Epithelial cell of prostate (primary cell): ENCODE measurements around the gene LIN54.
"Not testable (repeated sequence)": the region's sequence is repeated elsewhere in the genome, so short reads cannot be mapped to it uniquely, and the experiment has no call there.

Source experiments
- DNase-seq: peaks from one replicate; pipeline ENCODE4 v3.0.0-alpha.2; 2011; ENCODE audit warnings: low read depth, low spot score
- H3K27ac ChIP-seq: fragments of 450-650 bp; 2 replicates; pipeline ENCODE4 v1.5.1; 2017; ENCODE audit warnings: mild to moderate bottlenecking

Gene LIN54

DNA sequence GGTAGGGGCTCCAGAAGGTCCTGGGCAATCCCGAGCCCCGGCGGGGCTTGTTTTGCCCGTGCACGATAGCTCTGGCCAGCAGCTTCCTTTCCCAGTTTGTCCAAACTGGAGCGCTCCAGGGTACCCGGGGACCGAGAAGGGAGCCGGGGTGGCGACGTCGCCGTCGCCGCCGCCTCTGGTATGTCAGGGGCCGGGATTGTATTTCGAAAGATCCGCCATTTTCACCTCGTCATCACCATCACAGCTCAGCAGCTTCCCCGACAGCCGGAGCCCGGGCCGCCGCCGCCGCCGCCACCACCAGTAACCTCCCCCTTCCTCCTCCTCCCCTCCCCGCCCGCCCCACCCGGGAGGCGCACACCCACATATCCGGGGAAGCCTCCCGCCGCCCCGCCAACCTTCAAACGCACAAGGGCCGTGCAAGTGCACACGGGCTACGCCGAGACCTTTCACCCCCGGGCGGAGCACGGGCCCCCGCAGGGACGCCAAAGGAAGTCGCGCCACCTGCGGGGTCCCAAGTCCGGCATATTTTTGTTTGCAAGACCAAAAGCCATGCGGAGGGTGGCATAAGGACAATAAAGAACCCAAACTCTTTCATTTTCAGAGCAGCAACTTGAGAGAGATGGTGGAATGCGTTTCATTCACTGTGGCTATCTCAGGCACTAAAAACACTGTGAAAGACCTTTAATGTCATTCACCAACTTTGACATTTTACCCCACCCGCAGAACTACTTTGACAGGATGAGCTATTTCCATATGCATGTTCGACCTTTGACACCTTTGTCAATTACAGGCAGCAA lies at the start of gene LIN54:
TSS of gene LIN54 (minus strand) at position 302 of the 797 bp plus-strand sequence. CDS start 25,979 bp downstream, outside the sequence.
- no peak for DNase-seq
- H3K27ac ChIP-seq, result peak within 1 kb of the TSS; percentile 74

DNA sequence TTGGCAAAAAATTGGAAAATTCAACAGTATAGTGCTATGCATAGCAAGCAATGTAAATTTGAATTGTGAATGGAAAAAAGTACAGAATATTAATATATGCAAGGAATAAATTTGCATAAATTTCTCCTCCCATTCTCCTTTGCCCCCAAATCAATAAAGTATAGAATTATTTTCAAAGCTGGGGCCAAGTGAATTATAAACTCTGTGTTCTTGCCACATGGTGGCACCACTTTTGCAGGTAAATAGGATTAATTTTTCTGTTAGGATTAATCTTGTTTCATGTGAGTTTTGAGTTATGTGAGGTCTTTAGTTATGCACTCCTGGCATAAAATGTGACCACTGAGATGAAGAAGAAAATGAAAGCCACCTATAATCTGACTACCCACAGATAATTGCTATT lies 44.3 kb upstream of the LIN54 start:
- H3K27ac ChIP-seq, result no peak overlapping the region
- no peak for DNase-seq

DNA sequence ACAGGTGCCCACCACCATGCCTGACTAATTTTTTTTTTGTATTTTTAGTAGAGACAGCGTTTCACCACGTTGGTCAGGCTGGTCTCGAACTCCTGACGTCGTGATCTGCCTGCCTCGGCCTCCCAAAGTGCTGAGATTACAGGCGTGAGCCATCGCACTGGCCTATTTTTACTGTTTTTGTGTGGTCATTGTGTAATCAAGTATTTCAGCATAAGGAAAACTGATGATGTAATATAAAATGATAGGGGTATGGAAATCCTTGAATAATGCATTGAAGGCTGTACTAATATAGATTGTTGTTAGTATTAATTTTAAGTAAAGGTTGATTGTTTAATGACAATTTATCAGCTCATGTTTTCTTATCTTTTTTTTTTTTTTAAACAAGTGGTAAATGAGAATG lies 38.2 kb upstream of the LIN54 start:
- DNase-seq, H3K27ac ChIP-seq: not testable (repeated sequence)

DNA sequence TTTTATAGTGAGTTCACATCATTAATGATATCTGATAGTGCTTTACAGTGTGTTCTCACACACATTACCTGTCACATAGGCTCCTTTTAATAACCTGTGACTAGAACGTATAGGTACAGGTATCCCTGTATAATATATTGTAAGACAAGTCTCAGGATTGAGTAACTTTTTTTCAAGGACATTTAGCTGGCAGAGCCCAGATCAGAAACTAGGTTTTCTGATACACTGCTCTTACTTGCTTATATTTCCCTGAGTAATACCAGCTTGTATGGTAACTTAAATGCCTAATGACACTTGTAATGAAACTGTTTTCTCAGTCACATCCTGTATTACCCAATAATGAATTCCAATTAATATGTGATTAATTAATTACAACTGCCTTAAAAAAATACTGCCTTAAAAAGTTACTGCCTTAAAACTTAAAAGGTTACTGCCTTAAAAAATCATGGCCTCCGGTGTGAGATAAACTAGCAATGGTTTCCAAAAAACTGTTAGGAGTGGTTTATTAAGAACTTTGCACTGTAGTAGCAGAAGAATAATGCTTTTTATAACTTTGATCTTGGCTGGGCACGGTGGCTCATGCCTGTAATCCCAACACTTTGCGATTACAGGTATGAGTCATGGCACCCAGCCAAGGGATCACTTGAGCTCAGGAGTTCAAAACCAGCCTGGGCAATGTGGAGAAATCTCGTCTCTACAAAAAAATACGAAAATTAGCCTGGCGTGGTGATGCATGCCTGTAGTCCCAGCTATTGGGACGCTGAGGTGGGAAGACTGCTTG lies 36.3 kb upstream of the LIN54 start:
- no peak for DNase-seq

DNA sequence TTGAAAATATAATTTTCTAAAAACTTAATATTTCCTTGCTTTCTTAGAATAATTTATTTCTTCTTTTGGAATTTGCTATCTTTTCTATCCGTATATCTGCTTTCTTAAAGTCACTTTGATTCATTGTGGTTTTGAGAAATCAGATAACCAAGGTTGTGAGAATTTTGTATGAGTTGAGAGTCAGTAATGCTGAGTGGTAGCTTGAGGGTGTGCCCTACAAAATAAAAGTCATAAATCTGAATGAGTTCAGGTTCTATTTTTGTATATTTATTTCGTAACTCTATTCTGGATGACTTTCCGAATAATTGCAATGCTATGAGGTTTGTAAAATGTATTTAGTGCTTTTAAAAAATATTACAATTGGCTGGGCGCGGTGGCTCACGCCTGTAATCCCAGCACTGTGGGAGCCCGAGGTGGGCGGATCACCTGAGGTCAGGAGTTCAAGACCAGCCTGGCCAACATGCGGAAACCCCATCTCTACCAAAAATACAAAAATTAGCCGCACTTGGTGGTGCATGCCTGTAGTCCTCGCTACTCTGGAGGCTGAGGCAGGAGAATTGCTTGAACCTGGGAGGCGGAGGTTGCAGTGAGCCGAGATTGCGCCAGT lies 33.3 kb upstream of the LIN54 start:
- H3K27ac ChIP-seq, result no peak overlapping the region
- DNase-seq, result no peak

More for the DNA sequence above, 36.3 kb upstream of the LIN54 start:
- H3K27ac ChIP-seq, result peak overlapping the region; percentile 6

DNA sequence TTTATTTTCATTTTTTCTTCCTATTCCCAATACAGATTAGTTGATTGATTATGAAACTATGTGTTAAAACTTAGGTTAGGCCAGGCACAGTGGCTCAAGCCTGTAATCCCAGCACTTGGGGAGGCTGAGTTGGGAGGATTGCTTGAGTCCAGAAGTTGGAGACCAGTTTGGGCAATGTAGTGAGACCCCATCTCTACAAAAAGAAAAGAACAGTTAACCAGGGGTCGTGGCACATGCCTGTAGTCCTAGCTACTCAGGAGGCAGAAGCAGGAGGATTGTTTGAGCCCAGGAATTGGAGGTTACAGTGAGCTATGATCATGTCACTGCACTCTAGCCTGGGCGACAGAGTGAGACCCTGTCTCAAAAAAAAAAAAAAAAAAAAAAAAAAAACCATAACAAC lies 32.5 kb upstream of the LIN54 start:
- DNase-seq, H3K27ac ChIP-seq: not testable (repeated sequence)

DNA sequence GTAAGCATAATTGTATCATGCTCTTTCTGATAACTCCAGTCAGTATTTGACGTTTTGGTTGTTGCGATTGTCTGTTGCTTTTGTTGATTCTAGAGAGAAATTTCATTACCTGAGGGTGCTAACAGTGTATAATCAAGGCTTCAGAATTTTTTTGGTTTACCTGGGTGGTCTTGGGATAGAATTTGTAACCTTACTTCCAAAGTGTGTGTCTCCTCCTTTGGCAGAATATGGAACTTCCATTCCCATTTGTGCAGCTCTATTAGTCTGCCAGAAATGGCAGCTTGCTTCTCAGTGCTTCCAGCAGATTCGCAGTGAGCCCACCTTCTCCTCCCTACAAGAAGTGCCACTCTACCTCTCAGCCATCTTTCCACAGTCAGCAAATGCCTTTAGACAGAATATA lies 29.6 kb upstream of the LIN54 start:
- H3K27ac ChIP-seq, result no peak overlapping the region
- DNase-seq, result no peak

DNA sequence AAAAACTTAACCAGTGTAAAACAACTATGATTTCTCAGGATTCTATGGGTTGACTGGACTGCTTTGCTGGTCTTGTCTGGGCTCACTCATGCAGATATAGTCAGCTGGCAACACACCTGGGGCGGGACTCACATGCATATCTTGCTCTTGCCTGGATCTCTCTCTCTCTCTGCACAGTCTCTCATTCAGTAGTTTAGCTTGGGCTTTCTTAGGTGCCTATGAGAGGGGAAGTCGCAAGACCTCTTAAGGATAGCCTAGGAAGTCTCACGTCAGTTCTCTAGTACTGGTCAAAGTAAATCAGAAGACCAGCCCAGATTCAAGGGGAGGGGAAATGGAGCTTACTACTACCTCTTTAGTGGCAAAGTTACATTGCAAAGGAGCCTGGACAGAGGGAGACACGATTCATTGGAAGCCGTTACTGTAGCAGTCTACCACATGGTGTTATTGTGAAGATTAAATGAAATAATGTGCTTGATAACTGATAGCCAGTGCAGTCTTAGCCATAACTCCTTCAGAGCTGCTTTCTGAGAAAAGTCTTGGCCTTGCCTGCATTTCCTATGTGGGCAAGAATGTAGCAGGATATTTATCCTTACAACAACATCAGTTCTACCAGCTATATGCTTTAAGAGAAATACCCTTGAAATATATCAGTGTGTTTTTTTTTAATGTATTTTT lies 26.5 kb upstream of the LIN54 start:
- no peak for DNase-seq
- H3K27ac ChIP-seq, result no peak overlapping the region

DNA sequence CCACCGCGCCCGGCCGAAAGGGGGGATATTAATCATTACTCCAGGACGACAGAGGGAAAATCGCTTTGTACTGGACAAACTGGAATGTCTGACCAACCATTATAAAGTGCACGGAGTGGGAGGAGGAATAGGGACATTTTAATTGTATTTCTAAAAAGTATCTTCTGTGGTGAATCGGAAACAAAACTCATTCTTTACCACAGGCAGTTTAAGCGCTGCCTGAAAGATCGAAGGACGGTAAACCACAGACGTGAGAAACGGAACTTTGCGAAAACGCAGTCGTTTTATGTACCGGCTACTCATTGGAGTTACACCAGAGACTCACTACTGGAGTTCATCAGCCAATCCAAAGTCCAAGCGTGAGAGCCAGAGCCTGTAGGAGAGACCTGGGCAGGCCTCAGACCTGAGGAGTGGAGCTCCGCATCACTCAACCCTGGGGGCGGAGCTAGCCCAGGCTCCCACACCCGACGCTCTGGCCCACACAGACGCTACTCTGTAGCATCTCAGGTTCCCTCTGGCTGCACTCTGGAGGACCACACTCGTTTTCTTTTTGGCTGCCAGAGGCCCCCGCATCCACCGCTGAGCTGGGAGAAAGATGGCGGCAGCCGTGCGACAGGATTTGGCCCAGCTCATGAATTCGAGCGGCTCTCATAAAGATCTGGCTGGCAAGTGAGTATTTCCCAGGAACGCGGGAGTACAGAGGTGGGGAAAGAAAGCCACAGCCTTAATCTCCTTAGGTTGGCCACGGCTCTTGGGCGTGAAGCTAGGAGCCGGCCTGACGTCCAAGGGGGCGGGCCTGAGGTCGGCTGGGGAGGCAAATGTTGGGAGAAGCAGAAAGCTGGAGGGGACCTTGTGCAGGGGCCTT lies 24.2 kb upstream of the LIN54 start, which contains the start of gene COPS4:
TSS of gene COPS4 (plus strand) at position 554 of the 865 bp plus-strand sequence. CDS start at position 596, 42 bp downstream.
- DNase-seq, result peak; percentile 99
- H3K27ac ChIP-seq, result peak within 1 kb of the TSS; percentile 94

DNA sequence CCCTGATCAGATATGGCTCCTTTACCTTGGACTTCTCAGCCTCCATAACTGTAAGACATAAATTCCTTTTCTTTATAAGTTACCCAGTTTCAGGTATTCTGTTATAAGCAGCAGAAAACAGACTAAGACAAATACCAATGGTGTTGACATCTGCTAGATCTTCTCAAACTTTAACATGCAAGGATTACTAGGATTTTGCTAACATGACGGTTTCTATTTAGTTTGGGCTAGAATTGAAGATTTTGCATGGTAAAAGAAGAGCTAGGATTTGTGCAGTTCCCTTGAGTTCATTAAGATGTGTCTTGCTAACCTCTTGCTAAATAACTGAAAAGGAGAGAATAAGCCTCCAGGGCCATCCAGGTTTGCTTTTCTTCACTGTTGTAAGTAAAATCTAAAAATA lies 19.1 kb upstream of the LIN54 start:
- no peak overlapping the region for H3K27ac ChIP-seq
- DNase-seq, result no peak

DNA sequence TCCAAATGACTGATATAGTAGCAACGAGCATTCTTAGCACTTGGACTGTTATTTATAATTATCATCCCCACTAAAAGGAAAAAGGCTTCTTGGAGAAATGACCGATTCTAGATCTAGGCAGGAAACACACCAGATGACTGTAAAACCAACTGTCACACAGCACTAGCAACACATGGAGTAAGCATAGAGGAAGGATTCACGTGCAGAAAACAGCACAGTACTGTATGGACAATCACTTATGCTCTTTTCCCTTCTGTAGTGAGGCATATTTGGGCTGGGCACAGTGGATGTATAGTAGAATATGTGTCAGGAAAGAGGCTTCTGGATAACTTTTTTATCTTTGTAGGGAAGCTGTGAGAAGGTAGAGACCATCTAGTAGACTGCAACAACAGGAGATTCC lies 18.4 kb upstream of the LIN54 start:
- no peak for DNase-seq
- H3K27ac ChIP-seq, result no peak overlapping the region

DNA sequence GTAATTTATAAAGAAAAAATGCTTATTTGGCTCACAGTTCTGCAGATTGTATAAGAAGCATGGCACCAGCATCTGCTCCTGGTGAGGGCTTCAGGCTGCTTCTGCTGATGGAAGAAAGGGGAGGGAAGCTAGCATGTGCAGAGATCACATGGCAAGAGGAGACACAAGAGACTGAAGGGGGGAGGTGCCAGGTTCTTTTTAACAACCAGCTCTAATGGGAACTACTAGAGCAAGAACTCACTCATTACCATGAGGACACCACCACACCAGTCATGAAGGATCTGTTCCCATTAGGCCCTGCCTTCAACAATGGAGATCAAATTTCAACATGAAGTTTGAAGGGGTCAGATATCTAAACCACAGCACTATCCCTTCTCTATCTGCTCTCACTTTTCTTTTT lies 14.9 kb upstream of the LIN54 start:
- DNase-seq, result no peak
- H3K27ac ChIP-seq, result no peak overlapping the region

DNA sequence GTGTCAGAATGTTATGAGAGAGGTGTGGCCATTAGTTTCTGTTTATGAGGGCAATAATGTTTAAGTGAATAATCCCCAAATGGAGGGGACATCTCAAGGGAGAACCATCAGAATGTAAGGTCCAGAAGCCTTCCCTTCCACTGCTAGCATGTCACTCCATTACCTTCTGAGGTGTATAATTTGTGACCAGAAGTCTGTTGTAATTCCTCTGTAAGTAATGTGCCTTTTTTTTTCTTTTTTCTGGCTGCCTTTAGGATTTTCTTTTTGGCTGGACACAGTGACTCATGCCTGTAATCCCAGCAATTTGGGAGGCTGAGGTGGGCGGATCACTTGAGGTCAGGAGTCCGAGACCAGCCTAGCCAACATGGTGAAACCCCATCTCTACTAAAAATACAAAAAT lies 13.6 kb upstream of the LIN54 start:
- DNase-seq, result no peak
- H3K27ac ChIP-seq, result no peak overlapping the region

DNA sequence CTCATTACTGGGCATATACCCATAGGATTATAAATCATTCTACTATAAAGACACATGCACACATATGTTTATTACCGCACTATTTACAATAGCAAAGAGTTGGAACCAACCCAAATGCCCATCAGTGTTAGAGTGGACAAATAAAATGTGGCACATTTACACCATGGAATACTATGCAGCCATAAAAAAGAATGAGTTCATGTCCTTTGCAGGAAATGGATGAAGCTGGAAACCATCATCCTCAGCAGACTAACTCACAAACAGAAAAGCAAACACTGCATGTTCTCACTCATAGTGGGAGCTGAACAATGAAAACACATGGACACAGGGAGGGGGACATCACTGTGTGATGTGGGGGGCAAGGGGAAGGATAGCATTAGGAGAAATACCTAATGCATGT lies 13.0 kb upstream of the LIN54 start:
- H3K27ac ChIP-seq, DNase-seq: not testable (repeated sequence)

DNA sequence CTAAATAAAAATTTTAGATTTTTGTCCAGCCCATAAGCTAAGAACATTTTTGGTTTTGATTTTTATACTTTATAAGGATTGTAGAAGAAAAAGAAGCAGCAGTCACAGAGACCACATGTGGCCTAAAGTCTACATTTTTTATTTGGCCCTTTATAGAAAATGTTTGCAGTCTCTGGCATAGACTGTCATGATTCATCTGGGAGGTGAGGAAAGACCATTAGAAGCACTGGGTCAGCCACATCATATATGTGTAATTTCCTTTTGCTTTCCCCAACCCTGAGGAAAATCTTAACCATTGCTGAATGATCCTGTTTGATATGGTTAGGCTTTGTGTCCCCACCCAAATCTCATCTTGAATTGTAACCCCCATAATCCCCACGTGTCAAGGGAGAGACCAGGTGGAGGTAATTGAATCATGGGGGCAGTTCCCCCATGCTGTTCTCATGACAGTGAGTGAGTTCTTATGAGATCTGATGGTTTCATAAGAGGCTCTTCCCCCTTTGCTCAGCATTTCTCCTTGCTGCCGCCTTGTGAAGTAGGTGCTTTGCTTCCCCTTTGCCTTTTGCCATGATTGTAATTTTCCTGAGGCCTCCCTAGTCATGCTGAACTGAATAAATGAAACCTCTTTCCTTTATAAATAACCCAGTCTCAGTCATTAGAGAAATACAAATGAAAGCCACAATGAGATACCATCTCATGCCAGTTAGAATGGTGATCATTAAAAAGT lies 12.3 kb upstream of the LIN54 start:
- DNase-seq, result no peak
- H3K27ac ChIP-seq, result peak overlapping the region; percentile 17

DNA sequence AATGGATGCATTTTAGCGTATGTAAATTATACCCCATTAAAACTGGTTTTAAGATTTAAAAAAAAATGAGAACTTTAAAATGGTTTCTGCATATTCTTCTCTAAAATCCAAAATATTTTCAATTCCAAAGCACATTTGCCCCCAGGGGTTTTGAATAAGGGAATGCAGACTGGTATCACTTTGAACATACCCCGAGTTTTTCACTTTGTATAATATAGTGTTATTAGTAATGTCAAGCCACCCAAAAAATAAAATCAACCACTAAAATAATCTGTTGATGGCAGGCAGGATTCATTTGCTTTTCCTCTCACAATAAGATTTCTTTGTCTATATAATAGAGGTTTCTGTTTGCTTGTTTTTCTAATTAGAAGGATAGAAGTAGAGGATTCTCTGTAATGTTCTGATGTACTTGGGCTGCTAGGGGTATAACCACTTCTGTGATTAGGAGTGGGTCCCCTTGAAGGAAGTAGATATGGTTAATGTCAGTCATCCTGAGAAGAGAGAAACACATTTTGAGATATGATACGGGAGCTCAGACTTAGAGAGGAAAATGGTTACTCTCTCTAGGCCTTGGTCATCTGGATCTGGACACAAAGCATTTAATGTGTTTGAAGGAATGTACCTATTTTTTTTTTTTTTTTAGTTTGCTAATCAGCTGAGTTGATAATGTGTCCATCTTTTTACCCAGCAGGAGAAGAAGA lies 9.3 kb upstream of the LIN54 start:
- no peak overlapping the region for H3K27ac ChIP-seq
- DNase-seq, result no peak

DNA sequence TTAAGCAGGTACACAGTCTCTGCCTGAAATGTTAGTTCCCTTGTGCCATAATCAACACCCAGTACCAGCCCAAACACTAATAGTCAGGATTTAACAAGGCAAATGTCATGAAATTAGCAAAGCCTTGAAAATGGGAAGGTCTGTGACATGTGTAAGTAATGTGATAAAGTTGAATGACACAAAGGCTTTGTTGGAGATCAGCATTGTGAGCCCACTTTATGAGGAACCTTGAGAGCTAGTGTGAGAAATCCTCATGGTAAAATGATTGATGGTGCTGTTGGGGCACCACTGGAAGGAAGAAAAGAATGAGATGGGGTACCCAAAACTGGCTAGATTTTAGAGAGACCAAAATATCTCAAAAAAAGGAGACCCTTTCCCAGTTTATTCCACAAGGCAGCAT lies 3.3 kb upstream of the LIN54 start:
- no peak for DNase-seq
- H3K27ac ChIP-seq, result peak overlapping the region; percentile 74

DNA sequence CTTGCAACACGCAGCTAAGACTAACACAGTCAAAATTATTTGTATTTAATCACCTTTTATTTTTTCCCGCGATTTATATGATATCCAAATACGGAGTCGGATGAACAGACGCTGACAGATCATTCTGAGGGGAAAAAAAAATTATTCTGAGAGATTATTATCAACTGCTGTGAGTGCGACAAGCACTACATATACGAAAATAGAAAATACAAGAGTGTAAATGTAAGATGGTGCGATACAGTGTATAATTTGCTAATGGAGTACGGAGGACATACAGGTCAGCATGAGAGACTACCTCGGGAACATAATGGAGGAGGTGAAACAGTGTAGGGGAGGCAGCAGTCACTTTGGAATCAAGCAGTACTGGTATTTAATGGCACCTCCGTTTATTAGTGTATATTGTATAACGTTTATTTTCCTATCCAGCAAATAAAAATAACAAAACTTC lies 2.8 kb upstream of the LIN54 start:
- no peak for DNase-seq

More for the DNA sequence above, 2.8 kb upstream of the LIN54 start:
- H3K27ac ChIP-seq, result peak overlapping the region; percentile 74
